Posterior cingulate gyrus (tissue), 11 donors: Measurements from ENCODE around the gene MDK.

Source experiments
- DNase-seq, 10 donors: peaks; one replicate each; pipeline versions ENCODE4 v3.0.0 to v3.0.0-alpha.2; 2020 to 2021; ENCODE audit warnings: mixed read lengths in 3 of 10
- intact Hi-C: fragments of 100-400 bp; cut with DNase I; formaldehyde crosslinking; loops from one replicate; pipeline ENCODE4 v1.15.1; 2023

Gene MDK

DNA sequence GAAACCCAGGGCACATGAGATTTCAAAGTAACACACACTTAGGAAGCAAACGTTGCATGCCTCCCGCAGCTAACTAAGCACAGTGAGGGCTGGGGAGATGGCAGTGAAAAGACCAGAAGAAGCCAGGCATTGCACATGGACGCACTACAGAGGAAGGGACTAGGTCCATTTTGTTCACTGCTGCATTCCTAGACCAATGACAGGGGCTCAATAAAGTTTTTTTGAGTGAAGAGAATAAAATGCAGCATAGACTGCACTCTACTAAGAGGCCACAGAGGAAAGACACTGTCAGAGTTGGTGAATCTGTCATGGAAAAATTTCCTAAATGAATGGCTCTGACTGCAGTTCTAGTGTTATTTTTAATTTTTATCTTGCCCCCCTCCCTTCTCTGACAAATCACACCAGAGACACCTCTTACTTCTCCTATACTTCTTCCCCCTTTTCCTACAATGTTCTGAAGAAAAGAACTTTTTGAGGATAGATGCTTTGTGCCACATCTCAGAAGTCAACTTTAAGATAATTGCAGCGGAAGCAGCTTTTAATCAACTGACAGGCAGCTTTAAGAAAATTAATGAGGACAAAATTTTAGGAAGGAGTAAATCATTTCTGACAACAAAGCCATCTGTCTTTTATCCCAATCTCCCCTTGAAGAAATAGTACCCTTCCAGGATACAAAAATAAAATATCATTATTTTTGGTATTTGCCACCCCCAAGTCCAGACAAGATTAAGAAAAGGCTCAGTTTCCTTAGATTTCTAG, 44.9 kb downstream of the MDK start:
- no peak for DNase-seq
- intact Hi-C loops, result no loop called here

DNA sequence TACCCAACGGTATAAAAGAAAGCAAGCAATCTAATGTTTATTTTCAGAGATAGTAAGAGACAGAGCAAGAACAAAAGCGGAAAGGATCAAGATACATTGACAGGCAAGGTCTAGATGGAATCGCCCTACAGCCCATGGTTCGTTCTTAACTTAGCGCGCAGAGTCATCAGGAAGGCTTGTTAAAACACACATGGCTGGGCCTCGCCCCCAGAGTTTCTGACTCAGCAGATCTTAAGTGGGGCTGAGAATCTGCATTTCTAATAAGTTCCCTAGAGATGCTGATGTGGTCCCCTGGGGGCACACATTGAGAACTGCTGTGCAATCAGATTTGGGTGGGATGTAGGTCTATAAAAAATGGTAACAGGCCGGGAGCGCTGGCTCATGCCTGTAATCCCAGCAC, 45.9 kb downstream of the MDK start:
- intact Hi-C loops, result no loop called here
- no peak for DNase-seq

DNA sequence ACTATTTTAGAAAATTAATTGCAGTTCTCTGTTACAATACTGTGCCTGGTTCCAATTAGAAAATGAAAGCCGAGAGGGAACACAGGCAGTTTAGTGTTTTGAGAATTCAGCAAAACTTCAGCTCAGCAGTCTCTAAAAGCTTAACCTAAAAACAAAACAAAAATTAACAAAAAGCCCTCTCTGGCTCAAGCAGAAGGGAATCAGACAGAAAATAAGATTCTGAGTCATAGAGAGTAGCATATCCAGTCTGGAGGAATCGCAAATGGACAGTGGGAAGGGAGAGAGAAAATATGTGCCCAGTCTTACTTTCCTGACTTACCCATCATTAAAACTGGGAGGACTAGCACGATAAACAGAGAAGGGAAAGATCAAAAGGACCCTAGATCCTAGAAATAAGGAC, 48.2 kb downstream of the MDK start:
- no peak for DNase-seq
- intact Hi-C loops, result no loop called here

DNA sequence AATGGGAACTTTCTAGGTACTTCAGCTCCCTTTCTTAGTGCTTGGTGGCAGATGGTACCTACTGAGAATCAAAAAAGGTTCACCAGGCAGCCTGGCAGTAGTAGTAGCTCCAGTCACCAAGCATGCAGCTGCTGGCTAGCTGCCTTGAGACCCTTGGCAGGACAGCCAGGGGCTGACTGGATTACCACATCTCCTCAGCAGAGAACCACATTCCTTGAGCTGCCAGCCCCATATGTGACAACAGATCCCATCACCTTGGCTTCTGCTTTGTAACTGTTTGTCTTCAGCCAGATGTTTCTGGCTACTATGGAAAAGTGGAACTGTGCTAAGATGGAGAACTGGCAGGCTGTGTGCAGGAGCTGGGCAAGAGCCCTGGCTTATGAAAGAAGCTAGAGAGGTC, 49.7 kb downstream of the MDK start:
- intact Hi-C loops, result no loop called here
- no peak for DNase-seq
